Neural cell (in vitro differentiated cells): ENCODE measurements around the gene NEK6. TPM values are rescaled to one million over a fixed set of nuclear protein-coding genes. Genes with fewer than 3 reads are reported as not detected.

Experiments used
- H2AFZ ChIP-seq: fragments of 200-600, 300-800 bp; sonication (generic), shearing (Covaris generic); 2 replicates; pipeline ENCODE4 v1.6.0; 2014; ENCODE audit warnings: low read depth, mild to moderate bottlenecking, antibody characterized with exemption, low read length, moderate library complexity
- H3F3A ChIP-seq: fragments of 200-600 bp; shearing (Covaris generic); 2 replicates; pipeline ENCODE4 v1.6.1; 2016; ENCODE audit warnings: mild to moderate bottlenecking, moderate library complexity, mixed read lengths, antibody characterized with exemption, low read length; ENCODE audit not compliant: insufficient read depth, poor library complexity, severe bottlenecking
- H3K27ac ChIP-seq: fragments of 200-600, 300-800 bp; sonication (generic), shearing (Covaris generic); 2 replicates; pipeline ENCODE4 v1.5.1; 2014; ENCODE audit warnings: mild to moderate bottlenecking, low read length, moderate library complexity
- H3K27me3 ChIP-seq: fragments of 300-800, 200-600 bp; sonication (generic), shearing (Covaris generic); 2 replicates; pipeline ENCODE4 v1.6.0; 2014; ENCODE audit warnings: mild to moderate bottlenecking, low read depth, low read length, moderate library complexity; ENCODE audit not compliant: insufficient read depth
- H3K36me3 ChIP-seq: fragments of 300-800, 200-600 bp; sonication (generic), shearing (Covaris generic); 2 replicates; pipeline ENCODE4 v1.5.1; 2014; ENCODE audit warnings: mild to moderate bottlenecking, antibody characterized with exemption, low read length, moderate library complexity; ENCODE audit not compliant: insufficient read depth
- H3K4me2 ChIP-seq: fragments of 300-800, 200-600 bp; sonication (generic), shearing (Covaris generic); 2 replicates; pipeline ENCODE4 v1.6.0; 2014; ENCODE audit warnings: mild to moderate bottlenecking, low read length
- H3K4me3 ChIP-seq: fragments of 300-800, 200-600 bp; sonication (generic), shearing (Covaris generic); 2 replicates; pipeline ENCODE4 v1.5.1; 2014; ENCODE audit warnings: mild to moderate bottlenecking, low read length, moderate library complexity
- H3K79me2 ChIP-seq: fragments of 200-600 bp; shearing (Covaris generic); replicated peaks from 2 replicates; pipeline ENCODE4 v1.6.0; 2014; ENCODE audit warnings: mild to moderate bottlenecking, low read length, moderate library complexity; ENCODE audit not compliant: insufficient read depth
- H3K9ac ChIP-seq: fragments of 300-800, 200-600 bp; sonication (generic), shearing (Covaris generic); 2 replicates; pipeline ENCODE4 v1.6.1; 2016; ENCODE audit warnings: mild to moderate bottlenecking, low read length, mixed read lengths
- H3K9me2 ChIP-seq: fragments of 200-600 bp; shearing (Covaris generic); 2 replicates; pipeline ENCODE4 v1.6.1; 2016; ENCODE audit warnings: mild to moderate bottlenecking, low read length, mixed read lengths; ENCODE audit not compliant: insufficient read depth
- H3K9me3 ChIP-seq: fragments of 200-600, 300-800 bp; sonication (generic), shearing (Covaris generic); 2 replicates; pipeline ENCODE4 v1.6.1; 2016; ENCODE audit warnings: mild to moderate bottlenecking, mixed run types, low read length, moderate library complexity, mixed read lengths
- H4K20me1 ChIP-seq: fragments of 200-600 bp; shearing (Covaris generic); 2 replicates; pipeline ENCODE4 v1.6.1; 2016; ENCODE audit warnings: mild to moderate bottlenecking, mixed run types; ENCODE audit not compliant: insufficient read depth
- CTCF ChIP-seq: fragments of 450-650 bp; IDR thresholded peaks from 2 replicates; pipeline ENCODE4 v1.5.1; 2014; ENCODE audit warnings: antibody characterized with exemption, mild to moderate bottlenecking, moderate library complexity; ENCODE audit not compliant: poor library complexity, severe bottlenecking
- EP300 ChIP-seq: fragments of 450-650 bp; conservative IDR thresholded peaks from 2 replicates; pipeline ENCODE4 v1.6.1; 2014; ENCODE audit warnings: antibody characterized with exemption, mild to moderate bottlenecking, moderate library complexity; ENCODE audit not compliant: poor library complexity, severe bottlenecking
- EZH2 ChIP-seq: fragments of 200-600, 300-800 bp; shearing (Covaris generic), sonication (generic); IDR thresholded peaks from 2 replicates; pipeline ENCODE4 v1.6.1; 2014; ENCODE audit warnings: antibody characterized with exemption, low read length, borderline replicate concordance, mild to moderate bottlenecking; ENCODE audit not compliant: insufficient read depth, poor library complexity, severe bottlenecking
- MXI1 ChIP-seq: fragments of 450-650 bp; conservative IDR thresholded peaks from 2 replicates; pipeline ENCODE4 v1.6.1; 2014; ENCODE audit warnings: antibody characterized with exemption, mild to moderate bottlenecking; ENCODE audit not compliant: poor library complexity, severe bottlenecking
- POLR2AphosphoS5 ChIP-seq: IDR thresholded peaks from 2 replicates; pipeline ENCODE4 v1.6.1; 2012
- RAD21 ChIP-seq: fragments of 450-650 bp; conservative IDR thresholded peaks from 2 replicates; pipeline ENCODE4 v1.6.1; 2014; ENCODE audit warnings: antibody characterized with exemption, mild to moderate bottlenecking, moderate library complexity
- REST ChIP-seq: IDR thresholded peaks from 2 replicates; pipeline ENCODE4 v1.6.1; 2012; ENCODE audit warnings: borderline replicate concordance
- SMC3 ChIP-seq: fragments of 450-650 bp; conservative IDR thresholded peaks from 2 replicates; pipeline ENCODE4 v1.6.1; 2014; ENCODE audit warnings: antibody characterized with exemption, mild to moderate bottlenecking, moderate library complexity; ENCODE audit not compliant: poor library complexity
- TAF1 ChIP-seq: IDR thresholded peaks from 2 replicates; pipeline ENCODE4 v1.6.1; 2012; ENCODE audit warnings: low read depth
- polyA plus RNA-seq: library from polyadenylated mRNA; depleted of rRNA; stranded (reverse); fragments of >200 nt; gene quantifications from 2 replicates; pipeline ENCODE4 v1.2.3, GENCODE V29; 2014

Gene NEK6
- polyA plus RNA-seq, 1 donor from 2014 or later = 4.6 TPM

- Histone ChIP-seq H2AFZ (no peak overlapping the region), H3K9me2 (no peaks in the 10 kb centered on the region), H3K27ac (no peak overlapping the region), H3K79me2 (no peaks in the 10 kb centered on the region), H3K4me2 (no peak overlapping the region), H3K9me3 (no peaks in the 10 kb centered on the region), H3K27me3 (no peaks in the 10 kb centered on the region), H3F3A (no peaks in the 10 kb centered on the region), H3K4me3 (no peak overlapping the region), H3K9ac (no peak overlapping the region), H3K36me3 (no peaks in the 10 kb centered on the region), H4K20me1 (no peaks in the 10 kb centered on the region)
- TF ChIP-seq SMC3 = no peak
- no peak for TF ChIP-seq EP300
- TF ChIP-seq POLR2AphosphoS5 = no peak
- TF ChIP-seq CTCF = no peak
- no peak for TF ChIP-seq EZH2
- no peak for TF ChIP-seq RAD21
- no peak for TF ChIP-seq MXI1
- no peak for TF ChIP-seq TAF1
- no peak for TF ChIP-seq REST
Observed at GRCh38 chr9:124220946-124221451, 36.8 kb upstream of the NEK6 start.

- Histone ChIP-seq H3K27ac (no peak overlapping the region), H3K36me3 (no peaks in the 10 kb centered on the region), H3K4me2 (no peak overlapping the region)
Observed at GRCh38 chr9:124221676-124222075, 36.1 kb upstream of the NEK6 start.

More at GRCh38 chr9:124221676-124222075, 36.1 kb upstream of the NEK6 start:
- H2AFZ ChIP-seq = no peak overlapping the region
- H3F3A ChIP-seq = no peaks in the 10 kb centered on the region
- H3K27me3 ChIP-seq = no peaks in the 10 kb centered on the region
- H4K20me1 ChIP-seq = no peaks in the 10 kb centered on the region
- TF ChIP-seq REST (no peak), EP300 (no peak), SMC3 (no peak), POLR2AphosphoS5 (no peak), MXI1 (no peak), CTCF (no peak)
- no peaks in the 10 kb centered on the region for H3K79me2 ChIP-seq
- no peak overlapping the region for H3K4me3 ChIP-seq
- H3K9ac ChIP-seq = no peak overlapping the region
- no peaks in the 10 kb centered on the region for H3K9me3 ChIP-seq
- no peaks in the 10 kb centered on the region for H3K9me2 ChIP-seq
